G401 (cell line): ENCODE results near the gene ST3GAL6. TPM values are rescaled to one million over a fixed set of nuclear protein-coding genes. Genes with fewer than 3 reads are reported as not detected.

ENCODE experiments used
- DNase-seq: peaks from one replicate; pipeline ENCODE4 v3.0.0-alpha.2; 2015; ENCODE audit warnings: low spot score
- in situ Hi-C: cut with HindIII; loops from 2 replicates; pipeline ENCODE4 v1.10.0; 2016; ENCODE audit warnings: low sequenced_read_pairs, mixed read lengths
- total RNA-seq: library from RNA; depleted of rRNA; stranded (reverse); fragments of >200 nt; shearing (Covaris generic); gene quantifications from 2 replicates; pipeline ENCODE4 v1.2.3, GENCODE V29; 2014; rRNA removed

The ST3GAL6 gene, protein sequence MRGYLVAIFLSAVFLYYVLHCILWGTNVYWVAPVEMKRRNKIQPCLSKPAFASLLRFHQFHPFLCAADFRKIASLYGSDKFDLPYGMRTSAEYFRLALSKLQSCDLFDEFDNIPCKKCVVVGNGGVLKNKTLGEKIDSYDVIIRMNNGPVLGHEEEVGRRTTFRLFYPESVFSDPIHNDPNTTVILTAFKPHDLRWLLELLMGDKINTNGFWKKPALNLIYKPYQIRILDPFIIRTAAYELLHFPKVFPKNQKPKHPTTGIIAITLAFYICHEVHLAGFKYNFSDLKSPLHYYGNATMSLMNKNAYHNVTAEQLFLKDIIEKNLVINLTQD
- not detected in 2 replicates for total RNA-seq

DNA sequence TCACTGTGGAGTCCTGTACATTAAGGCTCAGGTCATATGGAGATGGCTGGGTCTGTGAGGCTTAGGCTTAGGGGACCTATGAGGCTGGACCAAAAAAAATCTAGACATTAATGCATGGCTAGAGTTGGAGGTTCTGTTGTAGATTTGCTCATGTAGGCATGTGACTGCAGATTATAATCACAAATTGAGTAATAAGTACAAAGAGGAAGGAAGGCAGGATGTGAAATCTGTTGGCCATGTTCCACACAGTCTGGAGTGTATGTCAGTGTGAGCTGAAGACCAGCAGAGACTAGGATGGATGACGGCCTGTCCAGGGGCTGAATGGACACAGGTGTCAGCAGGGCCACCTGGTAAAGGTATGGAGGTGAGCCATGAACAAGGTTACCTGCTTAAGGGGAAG, at the start of gene ST3GAL6:
ST3GAL6 (plus strand) TSS at position 265 of the 400 bp plus-strand sequence. CDS start 5,101 bp downstream, outside the sequence.
- peak; percentile 26 for DNase-seq
- in situ Hi-C loops, result no loop called here

DNA sequence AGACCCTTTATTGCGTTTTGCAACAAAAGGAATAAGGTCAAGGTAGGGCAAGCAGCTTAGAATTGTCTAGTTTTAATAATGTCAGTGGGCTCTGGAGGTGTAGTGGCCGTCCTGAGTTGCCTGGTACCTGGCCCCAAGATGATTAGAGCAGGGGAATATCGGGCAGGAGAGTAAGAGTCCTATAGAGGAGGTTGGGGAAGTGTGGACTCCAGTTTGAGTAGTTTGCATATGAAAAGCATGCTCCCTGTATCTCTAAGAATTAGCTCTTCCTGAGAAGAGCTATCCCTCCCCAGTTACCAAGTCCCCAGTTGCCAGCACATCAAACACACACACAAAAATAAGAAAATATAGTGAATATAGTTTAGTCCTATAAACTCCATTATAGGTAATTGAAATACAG, 49.2 kb upstream of the ST3GAL6 start:
- in situ Hi-C loops, result no loop called here
- DNase-seq, result no peak

DNA sequence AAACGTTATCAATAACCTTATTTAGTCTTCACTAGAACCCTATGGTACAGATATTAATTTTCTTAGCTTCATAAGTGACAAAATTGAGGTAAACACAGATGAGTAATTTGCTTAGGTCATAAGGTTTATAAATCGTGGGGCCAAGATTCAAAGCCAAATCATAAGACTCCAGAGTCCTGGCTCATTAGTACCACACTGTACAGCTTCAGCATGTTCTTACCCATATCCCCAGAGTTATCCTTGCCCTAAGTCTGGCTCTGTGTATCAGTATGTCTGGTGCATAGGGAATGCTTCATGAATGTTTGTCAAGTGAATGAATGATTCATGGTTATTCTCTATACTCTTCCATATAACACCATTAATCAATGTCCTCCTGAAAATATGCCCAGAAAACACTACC, 45.6 kb upstream of the ST3GAL6 start:
- DNase-seq, result no peak
- in situ Hi-C loops, result no loop called here

DNA sequence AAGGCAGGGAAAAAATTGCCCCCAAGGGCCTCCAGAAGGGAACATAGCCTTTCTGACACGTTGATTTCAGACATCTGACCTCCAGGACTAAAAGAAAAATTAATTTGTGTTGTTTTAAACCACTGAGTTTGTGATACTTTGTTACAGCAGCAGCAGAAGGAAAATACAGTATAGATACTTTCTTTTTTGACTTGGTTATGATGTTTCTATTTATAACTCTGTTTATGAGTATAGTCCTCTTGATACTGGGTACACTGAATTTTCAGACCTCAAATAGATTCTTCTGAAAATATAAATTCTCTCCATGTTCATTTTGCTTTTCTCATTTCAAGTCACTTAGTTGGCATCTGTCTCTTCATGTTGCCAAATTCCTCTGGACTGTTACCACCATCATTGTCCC, 44.4 kb upstream of the ST3GAL6 start:
- in situ Hi-C loops, result no loop called here

DNA sequence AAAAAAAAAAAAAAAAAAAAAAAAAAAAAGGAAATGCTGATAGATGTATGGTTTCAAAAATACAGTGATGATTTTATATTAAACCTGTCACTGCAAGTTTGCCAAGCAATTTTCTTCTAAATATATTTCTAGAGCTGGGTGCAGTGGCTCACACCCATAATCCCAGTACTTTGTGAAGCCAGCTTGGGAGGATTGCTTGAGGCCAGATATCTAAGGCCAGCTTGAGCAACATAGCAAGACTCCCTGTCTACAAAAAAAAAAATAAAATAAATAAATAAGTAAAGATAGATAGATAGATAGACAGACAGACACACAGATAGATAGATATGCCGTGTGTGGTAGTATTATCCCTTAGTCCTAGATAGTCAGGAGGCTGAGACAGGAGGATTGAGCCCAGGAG, 41.4 kb upstream of the ST3GAL6 start:
- DNase-seq, result no peak
- in situ Hi-C loops, result no loop called here

More for the DNA sequence above, 44.4 kb upstream of the ST3GAL6 start:
- DNase-seq, result no peak

DNA sequence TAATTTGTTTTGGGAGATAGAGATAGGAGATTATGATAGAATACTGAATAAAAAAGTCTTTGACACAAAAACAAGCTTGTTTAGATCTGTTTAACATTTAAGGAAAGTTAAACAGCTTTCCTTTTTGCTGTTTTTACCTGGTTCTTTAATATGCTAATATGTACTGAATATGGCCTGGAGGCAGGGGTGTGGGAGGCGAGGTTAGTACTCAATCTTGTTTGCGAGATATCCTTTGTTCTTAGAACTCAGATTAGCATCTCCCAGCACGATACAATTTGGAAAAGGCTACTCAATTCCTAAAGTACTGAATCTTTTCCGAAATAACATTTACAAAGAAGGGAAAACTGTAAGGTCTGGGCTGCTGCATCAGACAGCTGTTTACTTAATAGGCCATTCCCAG, 40.8 kb upstream of the ST3GAL6 start:
- in situ Hi-C loops, result no loop called here
- no peak for DNase-seq

DNA sequence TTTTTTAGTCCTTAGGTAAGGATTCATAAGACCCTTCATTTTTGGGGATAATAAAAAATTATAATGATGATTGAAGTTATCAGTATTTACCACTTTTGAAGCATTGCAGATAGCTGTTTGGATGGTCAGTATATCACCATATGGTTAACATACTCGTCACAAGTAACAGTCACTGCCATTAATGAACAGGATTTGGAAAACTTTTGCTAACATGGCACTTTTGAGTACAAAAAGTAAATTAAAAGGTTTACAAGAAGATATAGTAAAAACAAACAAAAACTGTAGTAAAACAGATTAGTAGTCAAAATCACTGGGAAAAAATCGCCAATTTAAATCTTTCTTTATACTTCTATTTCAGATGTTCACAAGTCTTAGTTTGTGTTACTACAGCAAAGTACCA, 37.8 kb upstream of the ST3GAL6 start:
- in situ Hi-C loops, result no loop called here
- no peak for DNase-seq

DNA sequence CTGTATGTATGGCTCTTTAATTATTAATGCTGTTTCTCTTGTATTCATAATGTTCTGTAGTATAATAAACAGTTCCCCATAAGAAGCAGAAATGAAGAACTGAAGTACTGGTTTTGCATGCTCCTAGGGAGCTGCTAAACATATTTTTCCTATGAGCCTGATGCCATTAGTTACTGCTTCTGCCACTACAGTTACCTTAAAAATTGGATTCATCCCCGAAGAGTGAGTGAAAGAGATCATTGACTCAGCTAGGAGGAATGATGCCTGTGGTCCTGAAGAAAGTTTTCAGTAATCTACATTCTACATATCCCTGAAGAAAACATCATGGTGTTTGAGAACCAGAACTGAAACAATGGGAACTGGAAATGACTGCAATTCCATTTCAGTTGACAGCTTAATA, 37.1 kb upstream of the ST3GAL6 start:
- in situ Hi-C loops, result no loop called here
- DNase-seq, result no peak

DNA sequence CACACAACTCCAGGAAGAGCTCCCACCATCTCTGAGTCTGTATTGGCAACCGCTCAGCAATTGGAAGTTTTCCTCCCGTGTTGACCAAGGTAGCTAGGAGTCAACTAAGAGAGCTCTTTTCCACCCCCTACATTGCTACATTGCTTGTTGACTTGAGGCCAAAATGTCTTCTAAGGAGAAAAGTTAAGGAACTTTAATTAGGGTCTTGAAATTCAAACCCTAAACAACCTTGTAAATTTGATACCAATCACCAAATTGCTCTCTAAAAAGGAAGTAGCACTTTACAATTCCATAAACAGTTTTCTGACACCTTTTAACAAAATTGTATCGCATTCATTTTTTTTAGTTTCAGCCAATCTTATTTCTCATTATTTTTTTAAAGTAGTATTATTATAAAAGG, 35.5 kb upstream of the ST3GAL6 start:
- in situ Hi-C loops, result no loop called here
- DNase-seq, result no peak

DNA sequence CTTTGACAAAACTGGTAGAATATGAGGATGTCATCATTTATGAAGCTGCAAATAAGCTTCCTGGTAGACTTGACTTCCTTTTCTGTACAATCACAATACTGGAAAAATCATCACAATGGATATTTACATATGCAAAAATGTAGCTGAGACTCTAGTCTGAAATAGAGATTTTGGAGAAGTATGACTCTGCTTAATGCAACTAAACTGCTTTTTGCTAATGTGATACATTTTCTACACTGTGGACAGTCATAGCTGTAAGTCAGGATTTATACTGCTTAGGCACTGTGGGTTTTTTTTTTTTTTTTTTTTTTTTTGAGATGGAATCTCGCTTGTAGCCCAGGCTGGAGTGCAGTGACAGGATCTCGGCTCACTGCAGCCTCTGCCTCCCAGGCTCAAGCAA, 34.5 kb upstream of the ST3GAL6 start:
- in situ Hi-C loops, result no loop called here
- no peak for DNase-seq

DNA sequence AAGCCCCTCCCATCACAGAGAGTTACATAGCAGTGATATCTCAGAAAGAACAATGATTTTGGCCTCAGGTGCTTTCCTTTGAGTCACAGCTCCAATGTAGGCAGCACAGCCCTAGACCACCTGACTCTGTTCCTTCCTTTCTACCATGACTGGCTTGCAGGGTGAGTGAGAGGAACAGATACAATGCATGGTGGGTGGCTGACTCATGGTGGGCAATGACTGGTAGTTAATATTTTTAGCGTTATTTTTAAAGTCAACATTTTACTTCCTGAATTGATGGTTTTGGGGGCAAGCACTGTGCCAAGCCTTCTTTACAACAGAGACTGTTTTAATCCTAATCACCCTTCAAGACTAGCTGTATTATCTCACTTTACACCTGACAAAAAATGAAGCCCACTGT, 32.8 kb upstream of the ST3GAL6 start:
- in situ Hi-C loops, result no loop called here
- no peak for DNase-seq

DNA sequence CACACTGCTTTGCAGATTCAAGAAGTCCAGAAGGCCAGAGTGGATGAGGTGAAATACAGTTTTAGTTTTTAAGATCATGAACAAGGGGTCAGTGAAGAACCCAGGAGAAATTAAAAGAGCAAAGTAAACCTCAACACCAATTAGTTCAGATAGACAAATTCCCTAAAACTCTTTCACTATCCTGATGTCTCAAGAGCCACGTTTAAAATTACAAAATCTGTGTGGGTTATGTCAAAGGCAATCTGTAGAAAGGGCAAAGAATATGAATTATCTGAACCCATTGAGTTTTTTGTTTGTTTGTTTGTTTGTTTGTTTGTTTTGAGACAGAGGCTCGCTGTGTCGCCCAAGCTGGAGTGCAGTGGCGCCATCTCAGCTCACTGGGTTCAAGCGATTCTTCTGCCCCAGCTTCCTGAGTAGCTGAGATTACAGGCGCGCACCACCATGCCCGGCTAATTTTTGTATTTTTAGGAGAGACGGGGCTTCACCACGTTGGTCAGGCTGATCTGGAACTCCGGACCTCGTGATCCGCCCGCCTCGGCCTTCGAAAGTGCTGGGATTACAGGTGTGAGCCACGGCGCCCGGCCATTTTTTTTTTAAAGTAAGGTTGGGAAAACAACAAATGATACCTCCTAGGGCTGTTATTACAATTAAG, 32.1 kb upstream of the ST3GAL6 start:
- in situ Hi-C loops, result no loop called here

DNA sequence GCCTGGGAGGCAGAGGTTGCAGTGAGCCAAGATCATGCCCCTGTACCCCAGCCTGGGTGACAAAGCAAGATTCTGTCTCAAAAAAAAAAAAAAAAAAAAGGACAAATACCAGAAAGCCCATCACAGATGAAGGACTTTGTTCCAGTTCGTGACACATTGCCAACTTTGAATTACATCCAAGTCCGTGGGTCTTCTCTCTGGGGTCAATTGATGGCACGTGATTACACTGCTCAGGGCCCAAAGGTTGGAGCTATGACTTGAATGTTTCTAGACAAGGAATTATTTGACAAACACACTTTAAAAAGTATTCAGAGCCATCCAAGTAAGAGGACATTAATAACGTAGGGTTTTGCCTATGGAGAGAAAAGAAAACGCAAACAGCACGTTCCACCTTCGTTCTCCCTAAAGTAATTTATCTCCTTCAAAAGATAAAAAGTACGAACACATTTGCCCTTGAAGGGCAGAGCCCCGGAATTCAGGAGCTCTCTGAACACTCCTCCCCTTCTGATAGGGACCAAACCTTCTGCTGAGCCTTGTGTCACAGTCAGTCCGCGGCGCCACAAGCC, 31.3 kb upstream of the ST3GAL6 start:
- DNase-seq, result no peak

More for the DNA sequence above, 32.1 kb upstream of the ST3GAL6 start:
- no peak for DNase-seq

DNA sequence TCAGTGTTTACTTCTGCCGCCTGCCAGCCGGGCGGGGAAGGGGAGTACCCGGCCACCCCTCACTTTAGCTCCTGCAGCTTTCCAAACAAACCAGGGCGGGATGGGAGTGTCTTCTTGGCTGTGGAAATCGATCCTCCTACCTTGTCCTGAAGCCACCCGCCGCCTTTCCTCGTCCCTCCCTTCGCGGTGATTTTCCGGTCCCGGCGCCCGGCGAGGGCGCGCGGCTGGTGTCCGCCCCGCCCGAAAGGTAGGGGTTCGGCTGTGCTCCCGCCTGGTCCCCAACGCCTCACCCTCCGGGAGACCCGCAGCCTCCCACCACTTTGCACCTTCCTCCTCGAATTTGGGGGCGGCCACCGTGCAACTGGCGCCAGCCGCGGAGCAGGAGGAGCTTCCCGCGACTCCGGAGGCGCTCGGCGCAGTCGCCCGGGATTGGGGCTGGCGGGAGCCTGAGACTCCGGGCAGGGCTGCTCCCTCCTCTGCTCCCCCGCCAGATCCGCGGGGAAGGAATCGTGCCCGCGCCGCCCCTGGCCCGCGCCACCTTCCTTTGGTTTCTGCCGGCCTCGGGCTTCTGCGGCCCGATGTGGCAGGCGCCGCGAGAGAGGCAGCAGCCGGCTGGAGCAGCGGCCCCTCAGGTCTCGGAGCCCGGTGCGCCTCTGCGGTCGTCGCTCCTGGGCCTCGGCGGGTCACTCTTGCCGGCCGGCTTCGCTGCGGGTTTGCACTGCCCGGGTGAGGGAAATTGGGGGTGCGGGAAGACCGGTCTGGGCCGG, 30.7 kb upstream of the ST3GAL6 start:
- in situ Hi-C loops, result no loop called here
- peak; percentile 78 for DNase-seq

More for the DNA sequence above, 31.3 kb upstream of the ST3GAL6 start:
- in situ Hi-C loops, result no loop called here

DNA sequence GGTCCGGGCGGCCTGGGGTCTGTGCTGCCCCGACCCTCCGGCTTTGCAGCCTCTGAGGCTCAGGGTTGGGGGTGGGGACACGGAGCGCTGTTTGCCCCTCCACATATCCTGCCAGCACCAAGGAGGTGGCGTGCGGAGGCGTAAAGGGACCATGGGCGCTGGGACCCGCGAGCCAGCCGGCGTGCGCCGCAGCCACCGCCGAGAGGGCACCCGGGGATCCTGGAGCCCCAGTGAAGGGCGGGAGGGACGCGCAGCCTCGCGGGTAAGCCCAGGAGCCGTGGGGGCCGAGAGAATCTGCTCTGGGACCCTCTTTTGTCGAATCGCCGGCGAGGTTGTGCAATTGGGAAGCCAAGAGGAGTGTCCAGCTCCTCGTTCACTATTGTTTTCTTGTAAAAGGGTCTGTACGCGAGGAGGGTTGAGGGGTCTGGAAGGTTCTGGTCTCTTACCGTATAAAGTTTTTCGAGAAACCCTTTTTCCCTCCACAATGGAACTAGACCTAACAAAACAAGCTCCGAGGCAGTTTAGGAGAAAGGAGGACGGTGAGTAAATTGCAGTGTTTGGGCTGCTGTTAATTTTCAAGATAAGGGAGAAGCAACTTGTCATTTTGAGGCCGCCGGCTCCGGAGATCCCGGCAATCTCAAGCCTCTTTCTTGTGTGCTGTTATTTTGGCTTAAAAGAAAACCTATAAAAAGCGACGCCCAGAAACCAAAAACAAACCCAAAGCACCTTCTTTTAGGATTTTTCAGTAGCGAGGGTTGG, 29.9 kb upstream of the ST3GAL6 start:
- in situ Hi-C loops, result no loop called here
- DNase-seq, result peak; percentile 58

DNA sequence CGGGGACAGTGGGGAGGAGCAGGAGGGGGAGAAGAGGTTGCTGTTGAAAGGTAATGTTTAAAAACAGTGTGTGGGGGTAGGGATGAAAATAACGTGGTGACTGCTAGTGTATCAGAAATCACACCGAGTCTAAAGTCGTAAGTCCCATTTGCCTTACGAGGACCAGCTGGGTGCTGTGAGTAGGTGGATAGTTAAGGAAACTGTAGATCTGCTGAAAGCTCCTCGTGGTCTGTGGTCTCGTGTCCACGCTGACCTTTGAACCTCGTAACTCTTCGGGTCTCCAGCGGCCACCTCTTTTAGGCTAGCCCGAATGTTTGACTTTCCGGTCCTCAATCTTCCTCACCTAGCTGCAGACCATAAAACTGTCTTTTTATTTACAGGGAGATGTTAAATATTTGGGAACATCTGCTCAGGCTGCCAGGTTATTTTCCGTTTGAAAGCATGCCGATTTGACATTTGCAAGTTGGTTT, 29.3 kb upstream of the ST3GAL6 start:
- peak; percentile 52 for DNase-seq
- in situ Hi-C loops, result no loop called here

DNA sequence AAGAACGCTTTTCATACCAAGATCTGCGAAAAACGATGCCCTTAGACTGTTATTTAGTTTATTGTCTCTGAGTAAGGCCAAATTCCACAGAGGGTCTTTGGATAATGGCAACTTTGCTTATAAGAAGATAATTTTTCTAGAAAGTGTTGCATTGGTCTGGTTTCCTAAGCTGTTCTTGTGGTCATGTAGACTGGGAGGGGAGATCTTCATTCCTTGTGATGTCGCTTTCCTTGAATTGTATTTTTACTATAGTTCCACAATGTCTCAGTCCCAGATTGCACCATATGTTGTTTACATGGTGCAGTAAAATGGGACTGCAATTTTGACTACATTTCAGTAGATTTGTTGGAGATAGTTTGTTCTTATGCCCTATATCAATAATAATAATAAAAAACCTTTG, 28.8 kb upstream of the ST3GAL6 start:
- DNase-seq, result peak; percentile 61
- in situ Hi-C loops, result no loop called here

DNA sequence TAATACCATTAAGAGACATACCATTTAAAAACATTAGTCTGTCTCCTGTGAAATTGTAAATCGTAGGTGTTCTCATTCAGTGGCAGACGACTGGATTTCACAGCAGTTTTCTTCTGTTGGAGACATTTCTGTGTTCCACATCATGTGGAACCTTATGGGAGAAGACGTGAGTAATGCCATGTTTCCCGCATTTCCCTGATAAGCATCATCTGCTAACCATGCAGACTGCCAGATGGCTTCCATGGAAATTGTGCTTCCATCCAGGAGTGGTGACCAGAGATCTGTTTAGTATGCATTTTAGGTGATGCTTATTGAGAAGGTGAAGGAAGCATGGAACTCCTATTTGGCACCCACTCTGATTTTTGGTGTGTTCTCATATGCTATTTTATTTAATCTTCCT, 28.4 kb upstream of the ST3GAL6 start:
- DNase-seq, result peak; percentile 78

DNA sequence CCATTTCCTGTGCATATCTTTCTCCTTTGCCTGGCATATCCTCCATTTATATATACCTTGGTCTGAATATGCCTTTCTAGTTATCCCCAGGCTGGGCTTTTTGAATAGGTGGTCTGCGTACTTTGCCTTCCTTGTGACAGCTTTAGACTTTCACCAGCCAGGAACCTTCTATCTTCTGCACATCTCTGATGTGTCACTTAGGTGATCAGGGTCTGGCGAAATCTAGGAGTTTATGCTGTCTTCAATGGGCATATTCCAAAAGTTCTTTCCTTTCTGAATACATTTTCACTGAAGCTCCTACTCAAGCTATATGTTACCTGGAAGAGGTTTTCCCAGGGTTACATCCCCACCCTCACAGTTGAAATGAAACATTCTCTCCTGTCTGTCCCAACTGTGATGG, 27.8 kb upstream of the ST3GAL6 start:
- in situ Hi-C loops, result no loop called here
- DNase-seq, result no peak

More for the DNA sequence above, 28.4 kb upstream of the ST3GAL6 start:
- in situ Hi-C loops, result no loop called here
